GM19452 (cell line): ENCODE data around the gene MIA2.

Experiments used
- ATAC-seq: cut with Tn5 transposase; IDR thresholded peaks from one replicate; pipeline ENCODE4 v1.9.1; 2021; ENCODE audit not compliant: unreplicated experiment

Gene MIA2

GRCh38 chr14:39376667-39377403 lies 143.1 kb downstream of the MIA2 start:
- ATAC-seq = no peak

GRCh38 chr14:39381366-39381765 lies 147.7 kb downstream of the MIA2 start:
- ATAC-seq = no peak

- no peak for ATAC-seq
Measured at GRCh38 chr14:39382463-39382862, 148.7 kb downstream of the MIA2 start.

- peak; percentile 76 for ATAC-seq
Measured at GRCh38 chr14:39383026-39383660, 149.4 kb downstream of the MIA2 start.

GRCh38 chr14:39383741-39384140 lies 150.0 kb downstream of the MIA2 start:
- no peak for ATAC-seq

- ATAC-seq = no peak
Measured at GRCh38 chr14:39384177-39384576, 150.5 kb downstream of the MIA2 start.

GRCh38 chr14:39393289-39393688 lies 159.6 kb downstream of the MIA2 start:
- ATAC-seq = no peak

- ATAC-seq = no peak
Measured at GRCh38 chr14:39395555-39396254, 162.0 kb downstream of the MIA2 start.

GRCh38 chr14:39396448-39396847 lies 162.7 kb downstream of the MIA2 start:
- no peak for ATAC-seq

- ATAC-seq = no peak
Measured at GRCh38 chr14:39398382-39398781, 164.7 kb downstream of the MIA2 start.

- ATAC-seq = no peak
Measured at GRCh38 chr14:39406560-39406959, 172.8 kb downstream of the MIA2 start.

GRCh38 chr14:39416072-39416471 lies 182.4 kb downstream of the MIA2 start:
- no peak for ATAC-seq

GRCh38 chr14:39417014-39417413 lies 183.3 kb downstream of the MIA2 start:
- no peak for ATAC-seq

- ATAC-seq = no peak
Measured at GRCh38 chr14:39419272-39419671, 185.6 kb downstream of the MIA2 start.

GRCh38 chr14:39422243-39422642 lies 188.5 kb downstream of the MIA2 start:
- no peak for ATAC-seq

- no peak for ATAC-seq
Measured at GRCh38 chr14:39423793-39424192, 190.1 kb downstream of the MIA2 start.

- no peak for ATAC-seq
Measured at GRCh38 chr14:39425947-39426346, 192.2 kb downstream of the MIA2 start.

GRCh38 chr14:39426605-39427004 lies 192.9 kb downstream of the MIA2 start:
- no peak for ATAC-seq

- ATAC-seq = no peak
Measured at GRCh38 chr14:39428118-39428517, 194.4 kb downstream of the MIA2 start.

GRCh38 chr14:39430762-39431415 lies 197.2 kb downstream of the MIA2 start:
- ATAC-seq = peak; percentile 2

GRCh38 chr14:39431416-39432178 lies 197.9 kb downstream of the MIA2 start:
- peak; percentile 24 for ATAC-seq
